Heart right ventricle (tissue), 16 donors: ENCODE results near the gene MBD5. TPM values are rescaled to one million over a fixed set of nuclear protein-coding genes. Genes with fewer than 3 reads are reported as not detected.
"Not testable (repeated sequence)": the region's sequence is repeated elsewhere in the genome, so short reads cannot be mapped to it uniquely, and the experiment has no call there.

ENCODE experiments used
- ATAC-seq, 8 donors: fragments of 200-7000 bp; cut with Tn5 transposase; one replicate each; pipeline ENCODE4 v1.9.1; 2020; ENCODE audit warnings: mild to moderate bottlenecking in 8 of 8, moderate library complexity in 8 of 8, moderate number of reproducible peaks in 1 of 8
- DNase-seq, 2 donors: peaks; one replicate each; pipeline ENCODE4 v3.0.0-alpha.2; 2020
- H3K27ac ChIP-seq, 10 donors: fragments of 200-600 bp; sonication (generic) in 2 of 10; one replicate each; pipeline versions ENCODE4 v1.5.0 to v1.8.0; 2020 to 2022; ENCODE audit warnings: mild to moderate bottlenecking in 3 of 10
- H3K27me3 ChIP-seq, 7 donors: fragments of 200-600 bp; one replicate each; pipeline ENCODE4 v1.8.0; 2021 to 2022; ENCODE audit warnings: mild to moderate bottlenecking in 2 of 7
- H3K36me3 ChIP-seq, 9 donors: fragments of 200-600 bp; sonication (generic) in 1 of 9; one replicate each; pipeline versions ENCODE4 v1.5.0 to v1.8.0; 2020 to 2022; ENCODE audit warnings: mild to moderate bottlenecking in 2 of 9
- H3K4me1 ChIP-seq, 9 donors: fragments of 200-600 bp; sonication (generic) in 1 of 9; one replicate each; pipeline versions ENCODE4 v1.5.0 to v1.8.0; 2020 to 2022; ENCODE audit warnings: mild to moderate bottlenecking in 4 of 9
- H3K4me3 ChIP-seq, 10 donors: fragments of 200-600 bp; sonication (generic) in 2 of 10; one replicate each; pipeline versions ENCODE4 v1.5.0 to v1.8.0; 2020 to 2022; ENCODE audit warnings: mild to moderate bottlenecking in 7 of 10, moderate library complexity in 2 of 10
- H3K9me3 ChIP-seq, 11 donors: fragments of 200-600 bp in 10 of 11; sonication (generic) in 2 of 11; one replicate each; pipeline versions ENCODE4 v1.5.0 to v1.8.0; 2013 to 2022; ENCODE audit warnings: mild to moderate bottlenecking in 2 of 11, control low read depth in 1 of 11, moderate library complexity in 1 of 11
- CTCF ChIP-seq, 9 donors: fragments of 200-600 bp; sonication (generic) in 2 of 9; IDR thresholded peaks; one replicate each; pipeline versions ENCODE4 v1.5.0 to v1.8.0; 2021 to 2022; ENCODE audit warnings: antibody characterized with exemption in 9 of 9, mild to moderate bottlenecking in 5 of 9, moderate library complexity in 1 of 9
- WGBS, 2 donors: extraction: QIAGEN DNeasy Blood & Tissue Kit; methylation state at CpG; one replicate each; pipeline ENCODE4 v1.1.7; 2013; ENCODE audit warnings: inconsistent platforms in 1 of 2; 5-methylcytosine and 5-hydroxymethylcytosine counted together
- intact Hi-C, 10 donors: fragments of 100-400 bp; cut with DNase I; formaldehyde crosslinking; loops; one replicate each; pipeline versions ENCODE4 v1.11.1 to v1.14.2; 2022
- polyA plus RNA-seq, 2 donors: library from polyadenylated mRNA; stranded (reverse); fragments of 200-250 nt; gene quantifications; one replicate each; pipeline ENCODE4 v1.2.3, GENCODE V29; 2013
- total RNA-seq, 10 donors: library from RNA; stranded (reverse); fragmentation: NEBNext Ultra II Directional in 3 of 10; extraction: Animal tissue kit (Norgen Biotek cat#: 25700) in 3 of 10; gene quantifications; one replicate each; pipeline versions ENCODE4 v1.2.1 to v1.2.4, GENCODE V29; 2021 to 2023
- donor health status: Arrhythmogenic right ventricular cardiomyopathy.
- donor health status: ischemic (EF 13 %, LVEDD 7.1; RV severe dilation, severe dysfunction).
- donor health status: healthy with polysubstance abuse.
- donor health status: DM: no; HTN: yes; CAD: no.
- donor health status: DM: no; HTN: no; CAD: no.
- donor health status: ischemic (EF 25% LVEDD 6.9; RV normal size, moderate dysfunction).
- donor health status: ischemic (EF 25% LVEDD 5.7; RV mildly dilated, moderate dysfunction).
- donor health status: healthy.
- donor health status: DM: yes; HTN: yes; CAD: no.
- donor health status: Ischemic cardiomyopathy.
- donor health status: ischemic (EF 35%, LVEDD 5.7; RV mildly dilated, moderate dysfunction).
- donor health status: nonischemic (EF 11% LVEDD 7.7; RV severe dilation, severe dysfunction).
- donor health status: DM: yes; HTN: yes; CAD: no.
- donor health status: PGD.
- donor health status: ischemic (EF 29% LVEDD 5.4; RV normal size, mild dysfunction).
- donor health status: nonischemic (EF 23%, LVEDD 6.1; RV moderate dilation, normal function).

MBD5 gene
- total and polyA plus RNA-seq, 12 donors = 3.4 to 39.8 (median 35.2) TPM

- Histone ChIP-seq H3K4me3 (no peak overlapping the region), H3K36me3 (no peaks in the 10 kb centered on the region), H3K4me1 (peaks cover 0 to 27% (median 0%) of the 10 kb centered on the region in 9 donors), H3K27ac (no peak overlapping the region), H3K9me3 (no peaks in the 10 kb centered on the region), H3K27me3 (no peaks in the 10 kb centered on the region)
- ATAC-seq (no peak), DNase-seq (no peak)
- intact Hi-C loops = loop anchor here in 1 of 10 donors (1.0 kb wide), 1 partner anchor 16 kb away; no protein-coding TSS in a partner anchor
- no peak for TF ChIP-seq CTCF (IDR thresholded peaks at IDR 0.05)
- 95 to 99% methylated on average over 3 of the region's 3 CpGs for WGBS, 2 donors
Observed at GRCh38 chr2:148541792-148542191, 520.9 kb downstream of the MBD5 start.

DNA sequence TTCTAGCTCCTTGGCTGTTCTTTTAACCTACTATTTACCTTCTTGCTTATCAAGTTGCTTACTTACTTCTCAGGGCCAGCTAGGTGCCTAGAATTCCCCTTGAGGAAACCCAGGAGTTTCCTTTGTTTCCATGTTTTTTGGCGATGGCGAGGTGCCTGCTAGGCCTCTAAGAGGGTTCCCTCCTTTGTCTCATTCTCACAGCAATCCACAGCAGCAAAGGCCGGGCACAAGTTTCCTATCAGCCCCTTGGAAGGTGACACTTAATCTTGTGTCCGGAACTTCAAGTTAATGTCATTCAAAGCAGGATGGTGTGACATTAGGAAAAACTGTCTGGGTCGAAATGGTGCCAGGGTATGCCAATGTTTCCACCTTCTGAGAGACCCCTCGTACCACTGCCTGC is 521.7 kb downstream of the MBD5 start:
- ATAC-seq = no peak
- H3K4me3 ChIP-seq = no peak overlapping the region

DNA sequence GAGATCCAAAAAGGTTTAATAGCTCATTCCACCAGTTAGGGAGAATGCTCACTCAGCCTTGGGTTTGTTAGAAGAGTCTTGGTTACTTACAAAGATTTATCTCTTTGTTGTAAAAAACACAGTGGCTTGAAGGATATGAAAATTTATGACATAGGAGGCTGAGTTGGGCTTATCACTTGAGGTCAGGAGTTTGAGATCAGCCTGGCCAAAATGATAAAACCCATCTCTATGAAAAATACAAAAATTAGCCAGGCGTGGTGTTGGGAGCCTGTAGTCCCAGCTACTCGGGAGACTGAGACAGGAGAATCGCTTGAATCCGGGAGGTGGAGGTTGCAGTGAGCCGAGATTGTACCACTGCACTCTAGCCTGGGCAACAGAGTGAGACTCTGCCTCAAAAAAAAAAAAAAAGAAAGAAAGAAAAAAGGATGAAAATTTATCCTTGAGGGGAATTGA is 522.2 kb downstream of the MBD5 start:
- H3K27ac ChIP-seq, DNase-seq, H3K4me3 ChIP-seq, ATAC-seq, H3K9me3 ChIP-seq, H3K36me3 ChIP-seq, H3K27me3 ChIP-seq, intact Hi-C loops: not testable (repeated sequence)
- WGBS, 2 donors = 92 to 98% methylated on average over 5 of the region's 5 CpGs
- H3K4me1 ChIP-seq = peaks cover 0 to 28% (median 0%) of the 10 kb centered on the region in 9 donors

More for the DNA sequence above, 521.7 kb downstream of the MBD5 start:
- H3K9me3 ChIP-seq = no peaks in the 10 kb centered on the region
- intact Hi-C loops = loop anchor here in 1 of 10 donors (1.0 kb wide), 1 partner anchor 15 kb away; no protein-coding TSS in a partner anchor
- no peak for DNase-seq
- WGBS, 2 donors = 82 to 84% methylated on average over 6 of the region's 6 CpGs
- H3K27me3 ChIP-seq = no peaks in the 10 kb centered on the region
- no peak for TF ChIP-seq CTCF (IDR thresholded peaks at IDR 0.05)
- no peak overlapping the region for H3K27ac ChIP-seq
- no peaks in the 10 kb centered on the region for H3K36me3 ChIP-seq
- peaks cover 0 to 28% (median 0%) of the 10 kb centered on the region in 9 donors for H3K4me1 ChIP-seq

- no peak for DNase-seq
- WGBS, 2 donors = 88 to 90% methylated on average over 8 of the region's 8 CpGs
- no peaks in the 10 kb centered on the region for H3K27me3 ChIP-seq
Observed at GRCh38 chr2:148545390-148546256, 524.7 kb downstream of the MBD5 start.

More at GRCh38 chr2:148545390-148546256, 524.7 kb downstream of the MBD5 start:
- intact Hi-C loops = no loop called here
- Histone ChIP-seq H3K4me1 (peaks cover 0 to 20% (median 0%) of the 10 kb centered on the region in 9 donors), H3K9me3 (no peaks in the 10 kb centered on the region), H3K4me3 (no peak overlapping the region), H3K36me3 (no peaks in the 10 kb centered on the region), H3K27ac (peak overlapping the region in 1 of 10 donors; percentile 58)
- TF ChIP-seq CTCF (IDR thresholded peaks at IDR 0.05) = no peak
- no peak for ATAC-seq
